DND-41 (cell line): Measurements from ENCODE around the gene KCNC1.

ENCODE experiments used
- ATAC-seq: fragments of 200-7000 bp; cut with Tn5 transposase; 3 replicates; pipeline ENCODE4 v1.9.1; 2021; ENCODE audit warnings: low read depth; ENCODE audit not compliant: insufficient read depth
- DNase-seq: peaks from one replicate; pipeline ENCODE4 v3.0.0-alpha.2; 2020
- H2AFZ ChIP-seq: 2 replicates; pipeline ENCODE4 v1.6.0; 2012; ENCODE audit warnings: low read depth, low read length
- H3K27ac ChIP-seq: 2 replicates; pipeline ENCODE4 v1.5.1; 2012; ENCODE audit warnings: low read length, inconsistent platforms
- H3K27me3 ChIP-seq: fragments of 200-600 bp; sonication (generic); 2 replicates; pipeline ENCODE4 v1.6.0; 2012; ENCODE audit warnings: low read length, mild to moderate bottlenecking, inconsistent platforms; ENCODE audit not compliant: insufficient read depth, poor library complexity
- H3K36me3 ChIP-seq: 2 replicates; pipeline ENCODE4 v1.5.1; 2012; ENCODE audit warnings: low read length, inconsistent platforms; ENCODE audit not compliant: insufficient read depth
- H3K4me1 ChIP-seq: 2 replicates; pipeline ENCODE4 v1.5.1; 2012; ENCODE audit warnings: mild to moderate bottlenecking, low read length; ENCODE audit not compliant: insufficient read depth
- H3K4me2 ChIP-seq: 2 replicates; pipeline ENCODE4 v1.6.0; 2012; ENCODE audit warnings: mild to moderate bottlenecking, moderate library complexity, low read length, inconsistent platforms; ENCODE audit not compliant: insufficient read depth
- H3K4me3 ChIP-seq, 2 experiments: fragments of 200-600 bp in 1 of 2; shearing (Covaris generic) in 1 of 2; 2 replicates each; pipeline ENCODE4 v1.5.1; 2012 to 2016; ENCODE audit warnings: inconsistent platforms in 2 of 2, low read length in 2 of 2, mild to moderate bottlenecking in 2 of 2, low read depth in 1 of 2, moderate library complexity in 1 of 2
- H3K79me2 ChIP-seq: 2 replicates; pipeline ENCODE4 v1.6.0; 2012; ENCODE audit warnings: low read length, inconsistent platforms; ENCODE audit not compliant: insufficient read depth
- H3K9ac ChIP-seq: 2 replicates; pipeline ENCODE4 v1.6.0; 2012; ENCODE audit warnings: low read depth, mild to moderate bottlenecking, inconsistent platforms, low read length, moderate library complexity
- H3K9me3 ChIP-seq: 2 replicates; pipeline ENCODE4 v1.5.1; 2012; ENCODE audit warnings: low read length, moderate library complexity, mild to moderate bottlenecking, inconsistent platforms; ENCODE audit not compliant: insufficient read depth, severe bottlenecking
- H4K20me1 ChIP-seq: 2 replicates; pipeline ENCODE4 v1.6.0; 2012; ENCODE audit warnings: low read length; ENCODE audit not compliant: insufficient read depth
- EZH2 ChIP-seq: IDR thresholded peaks from 3 replicates; pipeline ENCODE4 v1.6.1; 2012; ENCODE audit warnings: borderline replicate concordance, low read depth, mild to moderate bottlenecking, moderate library complexity, low read length, inconsistent platforms; ENCODE audit not compliant: severe bottlenecking
- TF ChIP-seq, protein P1 (sequence below): IDR thresholded peaks from 2 replicates; pipeline ENCODE4 v1.5.1; 2012; ENCODE audit warnings: borderline replicate concordance, low read length, moderate library complexity, mild to moderate bottlenecking; ENCODE audit not compliant: poor library complexity, severe bottlenecking; ENCODE audit errors: extremely low read depth

KCNC1 gene

GRCh38 chr11:17774232-17775034, 39.9 kb downstream of the KCNC1 start:
- H3K9ac ChIP-seq, result no peak overlapping the region
- ATAC-seq (no peak), DNase-seq (no peak)
- no peaks in the 10 kb centered on the region for H3K9me3 ChIP-seq
- no peaks in the 10 kb centered on the region; the same call in 1 of the 2 replicates for H4K20me1 ChIP-seq
- no peak overlapping the region for H3K4me3 ChIP-seq
- no peaks in the 10 kb centered on the region for H3K79me2 ChIP-seq
- no peak overlapping the region for H2AFZ ChIP-seq
- no peaks in the 10 kb centered on the region for H3K27me3 ChIP-seq
- H3K4me1 ChIP-seq, result no peaks in the 10 kb centered on the region
- no peak overlapping the region for H3K27ac ChIP-seq
- no peaks in the 10 kb centered on the region for H3K36me3 ChIP-seq
- no peak overlapping the region for H3K4me2 ChIP-seq
- TF ChIP-seq, protein P1, sequence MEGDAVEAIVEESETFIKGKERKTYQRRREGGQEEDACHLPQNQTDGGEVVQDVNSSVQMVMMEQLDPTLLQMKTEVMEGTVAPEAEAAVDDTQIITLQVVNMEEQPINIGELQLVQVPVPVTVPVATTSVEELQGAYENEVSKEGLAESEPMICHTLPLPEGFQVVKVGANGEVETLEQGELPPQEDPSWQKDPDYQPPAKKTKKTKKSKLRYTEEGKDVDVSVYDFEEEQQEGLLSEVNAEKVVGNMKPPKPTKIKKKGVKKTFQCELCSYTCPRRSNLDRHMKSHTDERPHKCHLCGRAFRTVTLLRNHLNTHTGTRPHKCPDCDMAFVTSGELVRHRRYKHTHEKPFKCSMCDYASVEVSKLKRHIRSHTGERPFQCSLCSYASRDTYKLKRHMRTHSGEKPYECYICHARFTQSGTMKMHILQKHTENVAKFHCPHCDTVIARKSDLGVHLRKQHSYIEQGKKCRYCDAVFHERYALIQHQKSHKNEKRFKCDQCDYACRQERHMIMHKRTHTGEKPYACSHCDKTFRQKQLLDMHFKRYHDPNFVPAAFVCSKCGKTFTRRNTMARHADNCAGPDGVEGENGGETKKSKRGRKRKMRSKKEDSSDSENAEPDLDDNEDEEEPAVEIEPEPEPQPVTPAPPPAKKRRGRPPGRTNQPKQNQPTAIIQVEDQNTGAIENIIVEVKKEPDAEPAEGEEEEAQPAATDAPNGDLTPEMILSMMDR, result no peak
- no peak for TF ChIP-seq EZH2

DNA sequence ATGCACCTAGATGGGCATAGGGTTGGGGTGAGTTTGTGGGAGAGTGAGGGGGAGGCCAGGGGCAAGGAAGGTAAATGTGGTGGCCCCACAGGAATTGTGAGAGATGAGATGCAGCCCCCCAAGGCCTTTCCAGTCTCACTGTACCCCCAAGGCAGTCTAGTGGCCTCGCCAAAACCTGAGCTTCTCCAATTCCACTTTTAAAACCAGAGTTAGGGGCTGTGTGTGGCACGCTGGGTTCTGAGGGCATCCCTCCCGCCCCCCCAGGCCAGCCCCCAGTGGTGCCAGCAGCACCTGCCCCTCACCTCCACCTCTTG, 40.4 kb downstream of the KCNC1 start:
- Histone ChIP-seq H3K36me3 (no peaks in the 10 kb centered on the region), H3K4me2 (no peak overlapping the region), H3K27ac (no peak overlapping the region), H3K79me2 (no peaks in the 10 kb centered on the region), H4K20me1 (no peaks in the 10 kb centered on the region; the same call in 1 of the 2 replicates), H3K9me3 (no peaks in the 10 kb centered on the region), H3K4me1 (no peaks in the 10 kb centered on the region), H3K27me3 (no peaks in the 10 kb centered on the region), H3K4me3 (no peak overlapping the region), H2AFZ (no peak overlapping the region), H3K9ac (no peak overlapping the region)
- TF ChIP-seq, protein P1, result no peak
- TF ChIP-seq EZH2, result no peak
- no peak for DNase-seq
- no peak for ATAC-seq

DNA sequence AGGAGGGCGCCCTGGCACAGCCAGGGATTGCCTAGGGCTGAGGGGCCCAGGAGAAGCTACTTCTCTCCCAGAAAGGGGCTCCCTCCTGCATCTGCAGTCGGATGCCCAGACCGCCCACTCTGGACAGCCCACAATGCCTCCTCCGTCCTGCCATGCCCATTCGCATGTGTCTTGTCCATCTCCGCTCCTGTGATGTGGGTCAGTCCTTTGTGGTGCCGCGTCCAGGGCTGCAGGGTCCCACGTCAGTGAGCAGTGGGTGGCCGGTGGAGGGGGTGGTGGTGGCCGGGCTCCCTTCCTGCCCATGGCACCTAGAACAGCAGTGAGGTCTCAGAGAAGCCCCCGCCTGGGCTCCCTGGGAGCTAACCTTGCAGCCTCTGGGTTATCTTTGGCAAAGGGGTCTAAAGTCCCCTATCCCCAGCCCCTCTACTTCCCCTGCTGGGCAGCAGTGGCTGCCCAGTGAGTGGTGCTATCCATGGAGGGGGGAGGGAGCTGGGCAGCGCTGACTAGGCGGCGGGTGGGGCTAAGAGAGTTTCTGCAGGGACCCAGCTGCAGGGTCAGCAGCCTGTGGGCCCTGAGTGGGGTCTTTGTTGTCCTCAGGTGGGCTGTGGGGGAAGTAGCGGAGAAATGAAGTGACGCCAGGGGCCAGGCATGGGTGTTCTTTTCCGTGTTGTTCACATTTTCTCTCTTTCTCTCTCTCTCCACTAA, 41.1 kb downstream of the KCNC1 start:
- H3K9ac ChIP-seq, result no peak overlapping the region
- no peaks in the 10 kb centered on the region for H3K27me3 ChIP-seq
- no peak overlapping the region for H3K4me2 ChIP-seq
- DNase-seq, result no peak
- no peaks in the 10 kb centered on the region for H3K79me2 ChIP-seq
- no peaks in the 10 kb centered on the region; the same call in 1 of the 2 replicates for H4K20me1 ChIP-seq
- no peaks in the 10 kb centered on the region for H3K36me3 ChIP-seq
- no peak for ATAC-seq
- H3K4me3 ChIP-seq, result no peak overlapping the region
- H3K4me1 ChIP-seq, result no peaks in the 10 kb centered on the region
- H2AFZ ChIP-seq, result no peak overlapping the region
- no peak overlapping the region for H3K27ac ChIP-seq
- TF ChIP-seq, protein P1, result no peak
- TF ChIP-seq EZH2, result no peak
- H3K9me3 ChIP-seq, result no peaks in the 10 kb centered on the region
